ENCODE measurements around the gene GALNTL6.

DNA sequence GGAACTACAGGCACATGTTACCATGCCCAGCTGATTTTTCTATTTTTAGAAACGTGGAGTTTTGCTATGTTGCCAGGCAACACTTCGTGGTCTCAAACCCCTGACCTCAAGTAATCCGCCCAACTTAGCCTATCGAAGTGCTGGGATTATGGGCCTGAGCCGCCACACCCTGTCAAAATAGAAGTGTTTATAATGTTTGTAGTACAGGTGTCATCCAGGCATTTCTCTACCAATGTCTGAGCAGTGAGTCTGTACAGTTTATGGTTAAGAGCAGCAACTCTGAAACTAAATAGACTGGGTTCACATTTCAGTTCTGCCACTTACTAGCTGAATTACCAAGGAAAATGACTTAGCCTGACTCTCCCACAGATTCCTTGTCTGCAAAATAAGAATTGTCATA is 895.0 kb downstream of the GALNTL6 start:
- TF ChIP-seq CTCF (conservative IDR thresholded peaks at IDR 0.05) (no peak), EZH2 (IDR thresholded peaks at IDR 0.05; ENCODE audit: low read depth) (no peak)
